Measurements from ENCODE around the gene ELP5.

The ELP5 gene

DNA sequence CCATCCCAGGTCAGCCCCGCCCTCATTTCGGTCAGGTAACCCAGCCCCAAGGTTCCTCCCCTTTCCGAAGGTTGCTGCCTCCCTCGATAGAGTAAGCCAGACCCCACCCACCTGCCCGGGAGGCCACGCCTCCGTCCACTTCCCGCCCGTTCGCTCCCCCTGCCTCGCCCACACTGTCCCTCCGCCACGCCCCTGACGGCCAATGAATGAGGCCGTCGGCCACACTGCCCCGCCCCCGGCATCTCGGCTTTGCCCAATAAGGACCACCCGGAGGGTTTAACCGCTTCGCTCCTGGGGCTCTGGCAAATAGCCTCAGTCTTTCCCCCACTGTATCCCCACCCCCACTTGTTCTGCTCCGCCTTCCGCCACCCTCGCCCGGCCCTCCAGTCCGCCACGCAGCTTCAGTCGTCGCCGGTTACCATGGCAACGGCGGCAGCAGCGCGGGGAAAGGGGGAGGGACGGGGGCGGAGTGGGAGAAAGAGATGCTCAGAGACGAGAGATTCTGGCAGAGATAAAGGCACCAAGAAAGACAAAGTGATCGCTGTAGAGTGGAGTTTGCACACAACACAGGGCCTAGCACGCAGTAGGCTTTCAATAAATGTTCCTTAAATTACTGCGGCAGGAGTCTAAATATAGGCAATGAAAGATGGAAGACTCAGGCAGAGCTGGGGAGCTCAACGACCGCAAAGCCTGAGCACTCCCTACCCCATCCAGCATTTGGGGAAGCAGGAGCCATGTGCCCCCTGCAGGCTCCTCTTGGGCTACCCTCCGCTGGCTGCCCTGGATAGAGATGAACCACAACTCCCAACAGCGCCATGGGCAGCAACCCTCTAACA is 37.5 kb upstream of the ELP5 start:
- Histone ChIP-seq H3K9me3 (no peaks in the 10 kb centered on the region), H3K36me3 (no peaks in the 10 kb centered on the region), H3K27ac (peak overlapping the region; percentile 70), H3K4me3 (ENCODE audit: low read depth in 1 of 2, low read length in 1 of 2) (peak overlapping the region; percentile 56 to 76), H3K27me3 (peaks cover 17% of the 10 kb centered on the region), H3K4me1 (ENCODE audit: control insufficient read depth in 1 of 2, insufficient read depth in 1 of 2, low read depth in 1 of 2, low read length in 1 of 2) (peaks cover 35 to 42% of the 10 kb centered on the region in 2 experiments)
- TF ChIP-seq, protein P1, sequence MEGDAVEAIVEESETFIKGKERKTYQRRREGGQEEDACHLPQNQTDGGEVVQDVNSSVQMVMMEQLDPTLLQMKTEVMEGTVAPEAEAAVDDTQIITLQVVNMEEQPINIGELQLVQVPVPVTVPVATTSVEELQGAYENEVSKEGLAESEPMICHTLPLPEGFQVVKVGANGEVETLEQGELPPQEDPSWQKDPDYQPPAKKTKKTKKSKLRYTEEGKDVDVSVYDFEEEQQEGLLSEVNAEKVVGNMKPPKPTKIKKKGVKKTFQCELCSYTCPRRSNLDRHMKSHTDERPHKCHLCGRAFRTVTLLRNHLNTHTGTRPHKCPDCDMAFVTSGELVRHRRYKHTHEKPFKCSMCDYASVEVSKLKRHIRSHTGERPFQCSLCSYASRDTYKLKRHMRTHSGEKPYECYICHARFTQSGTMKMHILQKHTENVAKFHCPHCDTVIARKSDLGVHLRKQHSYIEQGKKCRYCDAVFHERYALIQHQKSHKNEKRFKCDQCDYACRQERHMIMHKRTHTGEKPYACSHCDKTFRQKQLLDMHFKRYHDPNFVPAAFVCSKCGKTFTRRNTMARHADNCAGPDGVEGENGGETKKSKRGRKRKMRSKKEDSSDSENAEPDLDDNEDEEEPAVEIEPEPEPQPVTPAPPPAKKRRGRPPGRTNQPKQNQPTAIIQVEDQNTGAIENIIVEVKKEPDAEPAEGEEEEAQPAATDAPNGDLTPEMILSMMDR (IDR thresholded peaks at IDR 0.05) = no peak

DNA sequence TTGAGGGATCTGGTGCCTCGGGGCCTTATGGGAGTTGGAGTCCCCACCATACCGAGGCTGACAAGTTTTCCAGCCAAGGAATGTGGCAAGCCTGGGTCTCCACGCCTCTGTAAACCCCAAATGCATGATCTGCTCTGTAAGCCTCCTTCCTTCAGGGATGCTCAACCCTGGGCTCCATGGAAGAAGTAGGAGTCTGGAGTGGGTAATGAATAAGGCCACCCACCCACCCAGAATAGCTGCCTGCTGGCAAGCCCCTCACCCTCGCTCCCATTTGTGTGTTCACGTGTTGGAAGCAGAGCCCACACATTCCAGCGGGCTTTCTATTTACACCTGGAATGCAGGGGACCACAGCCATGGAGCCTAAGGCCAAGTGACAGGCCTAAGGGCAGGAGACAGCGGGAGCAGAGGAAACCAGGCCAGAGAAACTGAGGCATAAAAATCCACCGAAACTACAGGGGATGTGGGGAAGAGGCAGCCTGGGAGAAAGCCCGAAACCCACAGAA is 36.8 kb upstream of the ELP5 start:
- H3K4me3 ChIP-seq (ENCODE audit: low read depth in 1 of 2, low read length in 1 of 2) = peak overlapping the region; percentile 56 to 76
- TF ChIP-seq, protein P1 (IDR thresholded peaks at IDR 0.05) = no peak
- no peaks in the 10 kb centered on the region for H3K9me3 ChIP-seq
- H3K27me3 ChIP-seq = peaks cover 17% of the 10 kb centered on the region
- peaks cover 38 to 44% of the 10 kb centered on the region in 2 experiments for H3K4me1 ChIP-seq (ENCODE audit: control insufficient read depth in 1 of 2, insufficient read depth in 1 of 2, low read depth in 1 of 2, low read length in 1 of 2)
- H3K27ac ChIP-seq = peak overlapping the region; percentile 70
- H3K36me3 ChIP-seq = no peaks in the 10 kb centered on the region

DNA sequence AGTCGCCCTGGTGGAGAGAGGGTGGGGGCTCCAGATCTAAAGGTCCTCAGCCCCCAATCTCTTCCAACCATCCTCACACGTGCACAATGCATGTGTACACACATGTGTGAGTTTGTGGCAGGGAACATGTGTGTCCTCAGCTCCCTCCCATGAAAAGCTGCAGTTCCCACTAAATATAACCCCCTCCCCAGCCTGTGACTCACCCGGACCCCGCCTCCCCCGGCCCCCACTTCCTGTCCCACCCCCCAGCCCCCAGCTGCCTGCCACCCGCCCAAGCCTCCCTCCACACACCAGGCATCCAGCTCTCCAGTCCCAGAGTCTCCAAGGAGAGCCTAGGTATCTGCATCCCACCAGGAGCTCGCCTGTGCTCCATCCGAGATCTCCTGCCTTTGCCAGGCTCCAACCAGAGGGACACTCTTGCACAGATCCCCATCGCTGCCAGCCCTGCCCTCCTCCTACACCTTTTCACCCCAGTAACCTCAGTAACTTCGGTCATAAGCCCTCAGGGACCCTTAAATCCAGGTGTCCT is 36.3 kb upstream of the ELP5 start:
- H3K4me1 ChIP-seq (ENCODE audit: control insufficient read depth in 1 of 2, insufficient read depth in 1 of 2, low read depth in 1 of 2, low read length in 1 of 2) = peaks cover 43 to 49% of the 10 kb centered on the region in 2 experiments
- no peak overlapping the region for H3K27ac ChIP-seq
- H3K4me3 ChIP-seq (ENCODE audit: low read depth in 1 of 2, low read length in 1 of 2) = no peak overlapping the region
- TF ChIP-seq, protein P1 (IDR thresholded peaks at IDR 0.05) = no peak
- no peaks in the 10 kb centered on the region for H3K9me3 ChIP-seq
- H3K27me3 ChIP-seq = peaks cover 17% of the 10 kb centered on the region
- no peaks in the 10 kb centered on the region for H3K36me3 ChIP-seq

DNA sequence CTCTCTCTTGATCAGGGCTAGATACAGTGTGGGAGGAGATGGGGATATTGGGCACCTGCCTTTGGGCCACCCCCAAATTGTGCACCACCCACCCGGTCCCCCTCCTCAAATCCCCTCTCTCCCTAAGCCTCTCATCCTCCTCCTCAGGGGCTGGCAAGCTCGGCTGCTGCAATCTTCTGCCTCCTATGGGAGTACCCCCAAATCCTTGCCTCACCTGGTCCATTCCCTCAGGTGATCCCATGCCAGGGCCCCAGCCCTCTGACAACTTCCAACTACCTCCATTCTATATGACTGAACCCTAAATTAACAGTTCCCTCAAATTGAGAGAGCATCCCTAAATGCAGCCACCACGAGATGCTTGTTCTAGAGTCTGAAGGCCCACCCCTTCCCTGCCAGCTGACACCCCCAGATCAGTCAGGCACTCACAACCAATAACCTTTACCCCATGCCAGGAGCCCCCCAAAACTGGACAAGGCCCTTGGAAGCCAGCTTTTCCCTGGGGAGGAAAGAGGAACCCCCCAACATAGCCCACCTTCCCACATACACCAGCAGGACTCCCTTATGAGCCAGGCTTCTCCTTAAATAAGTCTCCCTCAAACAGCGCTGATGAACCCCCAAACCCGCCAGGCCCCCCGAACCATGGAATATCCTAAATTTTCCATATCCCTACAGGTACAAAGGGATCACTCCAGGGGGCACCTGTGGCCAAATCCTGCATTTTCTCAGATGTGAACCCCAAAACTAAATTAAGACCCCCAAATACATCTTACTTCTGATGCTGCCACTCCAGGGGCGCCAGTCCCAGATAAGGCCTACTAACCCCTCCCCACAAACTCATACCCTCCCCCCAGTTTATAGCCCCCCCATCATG is 35.5 kb upstream of the ELP5 start:
- H3K4me3 ChIP-seq (ENCODE audit: low read depth in 1 of 2, low read length in 1 of 2) = no peak overlapping the region
- H3K4me1 ChIP-seq (ENCODE audit: control insufficient read depth in 1 of 2, insufficient read depth in 1 of 2, low read depth in 1 of 2, low read length in 1 of 2) = peaks cover 48 to 57% of the 10 kb centered on the region in 2 experiments
- no peaks in the 10 kb centered on the region for H3K9me3 ChIP-seq
- TF ChIP-seq, protein P1 (IDR thresholded peaks at IDR 0.05) = no peak
- peaks cover 17% of the 10 kb centered on the region for H3K27me3 ChIP-seq
- H3K27ac ChIP-seq = no peak overlapping the region
- H3K36me3 ChIP-seq = no peaks in the 10 kb centered on the region

Measured in neutrophil (primary cell).